Tibial artery (tissue), 4 donors: ENCODE data around the gene AGBL1.

ENCODE experiments used
- DNase-seq, 2 donors: peaks; one replicate each; pipeline ENCODE4 v3.0.0-alpha.2; 2019
- H3K27ac ChIP-seq, 2 donors: fragments of 200-600 bp; sonication (generic) in 1 of 2; 1 replicate in 1 of 2; 2 replicates in 1 of 2; pipeline ENCODE4 v1.5.1; 2018 to 2019; ENCODE audit warnings: mild to moderate bottlenecking in 1 of 2
- H3K27me3 ChIP-seq, 2 donors: fragments of 200-600 bp; sonication (generic) in 1 of 2; one replicate each; pipeline versions ENCODE4 v1.5.1 to v1.6.0; 2016 to 2019
- H3K36me3 ChIP-seq, 3 donors: fragments of 200-600 bp; sonication (generic) in 2 of 3; one replicate each; pipeline ENCODE4 v1.5.1; 2016 to 2019; ENCODE audit warnings: mild to moderate bottlenecking in 2 of 3
- H3K4me1 ChIP-seq, 4 donors: fragments of 200-600 bp; sonication (generic) in 2 of 4; 1 replicate in 3 of 4; 2 replicates in 1 of 4; pipeline ENCODE4 v1.5.1; 2016 to 2019
- H3K4me3 ChIP-seq, 2 donors: fragments of 200-600 bp; sonication (generic) in 1 of 2; 1 replicate in 1 of 2; 2 replicates in 1 of 2; pipeline ENCODE4 v1.5.1; 2018 to 2019; ENCODE audit warnings: mild to moderate bottlenecking in 2 of 2
- H3K9me3 ChIP-seq, 3 donors: fragments of 200-600 bp; sonication (generic) in 1 of 3; one replicate each; pipeline ENCODE4 v1.5.1; 2016 to 2019
- intact Hi-C: fragments of 100-400 bp; cut with DNase I; formaldehyde crosslinking; loops from one replicate; pipeline ENCODE4 v1.15.0; 2023; ENCODE audit warnings: low total_unique reads
- TF ChIP-seq, protein P1 (sequence below), 2 experiments: fragments of 200-600 bp in 1 of 2; fragments of 450-650 bp in 1 of 2; IDR thresholded peaks; one replicate each; pipeline ENCODE4 v1.5.1; 2017 to 2019; ENCODE audit warnings: antibody characterized with exemption in 2 of 2, mild to moderate bottlenecking in 1 of 2, moderate library complexity in 1 of 2

Gene AGBL1

DNA sequence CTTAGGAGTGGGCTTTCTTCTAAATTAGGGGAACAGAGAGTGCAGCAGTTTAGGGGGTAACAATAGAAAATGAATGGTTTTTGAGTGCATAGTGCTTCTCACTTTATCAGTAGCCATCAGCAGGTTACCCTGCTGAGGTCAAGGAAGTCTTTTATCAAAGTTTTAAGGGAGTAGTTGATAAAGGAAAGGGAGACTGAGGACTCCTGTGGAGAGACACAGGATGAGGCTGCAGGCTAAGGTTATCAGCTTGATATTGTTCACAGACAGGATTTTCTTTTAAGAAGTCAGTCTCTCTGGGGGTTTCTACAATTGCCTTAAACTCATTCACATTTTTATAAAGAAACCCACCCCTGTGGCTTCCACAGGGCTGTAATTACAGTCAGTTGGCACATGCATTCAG, 205.0 kb downstream of the AGBL1 start:
- H3K27me3 ChIP-seq: no peaks in the 10 kb centered on the region
- no peaks in the 10 kb centered on the region for H3K4me1 ChIP-seq
- no peaks in the 10 kb centered on the region for H3K9me3 ChIP-seq
- no peak for DNase-seq
- intact Hi-C loops: no loop called here
- H3K27ac ChIP-seq: no peak overlapping the region
- H3K4me3 ChIP-seq: no peak overlapping the region
- H3K36me3 ChIP-seq: no peaks in the 10 kb centered on the region
- TF ChIP-seq, protein P1, sequence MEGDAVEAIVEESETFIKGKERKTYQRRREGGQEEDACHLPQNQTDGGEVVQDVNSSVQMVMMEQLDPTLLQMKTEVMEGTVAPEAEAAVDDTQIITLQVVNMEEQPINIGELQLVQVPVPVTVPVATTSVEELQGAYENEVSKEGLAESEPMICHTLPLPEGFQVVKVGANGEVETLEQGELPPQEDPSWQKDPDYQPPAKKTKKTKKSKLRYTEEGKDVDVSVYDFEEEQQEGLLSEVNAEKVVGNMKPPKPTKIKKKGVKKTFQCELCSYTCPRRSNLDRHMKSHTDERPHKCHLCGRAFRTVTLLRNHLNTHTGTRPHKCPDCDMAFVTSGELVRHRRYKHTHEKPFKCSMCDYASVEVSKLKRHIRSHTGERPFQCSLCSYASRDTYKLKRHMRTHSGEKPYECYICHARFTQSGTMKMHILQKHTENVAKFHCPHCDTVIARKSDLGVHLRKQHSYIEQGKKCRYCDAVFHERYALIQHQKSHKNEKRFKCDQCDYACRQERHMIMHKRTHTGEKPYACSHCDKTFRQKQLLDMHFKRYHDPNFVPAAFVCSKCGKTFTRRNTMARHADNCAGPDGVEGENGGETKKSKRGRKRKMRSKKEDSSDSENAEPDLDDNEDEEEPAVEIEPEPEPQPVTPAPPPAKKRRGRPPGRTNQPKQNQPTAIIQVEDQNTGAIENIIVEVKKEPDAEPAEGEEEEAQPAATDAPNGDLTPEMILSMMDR (IDR thresholded peaks at IDR 0.05): no peak

DNA sequence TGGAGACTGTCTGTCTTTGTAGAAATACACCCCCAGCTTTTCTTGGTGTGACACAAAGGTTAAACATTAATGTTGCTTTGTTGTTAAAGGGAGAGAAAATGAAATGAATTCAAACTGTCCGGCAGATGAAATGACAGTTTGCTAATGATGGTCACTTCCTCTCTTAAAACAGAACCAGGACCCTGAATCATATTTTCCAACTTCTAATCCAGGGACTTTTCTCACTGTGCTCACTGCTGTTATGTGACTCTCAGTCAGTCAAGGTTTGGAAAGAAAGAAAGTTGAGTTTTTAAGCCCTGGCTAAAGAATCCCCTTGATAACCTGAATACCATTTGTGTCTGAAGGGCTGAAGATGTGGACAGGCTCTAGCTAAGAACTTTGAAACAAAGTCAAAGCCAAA, 215.8 kb downstream of the AGBL1 start:
- TF ChIP-seq, protein P1 (IDR thresholded peaks at IDR 0.05): no peak
- intact Hi-C loops: no loop called here
- Histone ChIP-seq H3K4me3 (no peak overlapping the region), H3K4me1 (no peaks in the 10 kb centered on the region), H3K36me3 (no peaks in the 10 kb centered on the region), H3K27ac (no peak overlapping the region), H3K27me3 (no peaks in the 10 kb centered on the region), H3K9me3 (no peaks in the 10 kb centered on the region)
- no peak for DNase-seq

DNA sequence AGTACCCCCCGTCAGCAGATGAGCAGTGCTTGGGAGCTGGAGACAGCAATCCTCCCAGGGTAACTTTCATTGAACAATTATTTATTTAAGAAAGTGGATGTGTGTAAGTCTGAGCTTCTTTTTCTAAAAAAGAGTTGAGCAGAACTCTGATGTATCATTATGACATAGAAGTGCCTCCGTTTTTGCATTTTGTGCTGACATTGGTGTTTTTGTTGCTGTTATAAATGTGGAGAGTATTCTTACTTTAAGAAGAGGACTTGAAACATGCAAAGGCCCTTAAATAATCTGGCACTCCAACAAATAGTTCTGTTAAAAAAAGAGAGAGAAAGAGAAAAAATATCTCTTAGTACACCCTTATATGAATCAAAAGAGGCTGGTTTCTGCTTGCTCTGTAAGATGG, 217.1 kb downstream of the AGBL1 start:
- Histone ChIP-seq H3K27me3 (no peaks in the 10 kb centered on the region), H3K4me3 (no peak overlapping the region), H3K27ac (no peak overlapping the region), H3K36me3 (no peaks in the 10 kb centered on the region), H3K9me3 (no peaks in the 10 kb centered on the region), H3K4me1 (no peaks in the 10 kb centered on the region)
- TF ChIP-seq, protein P1 (IDR thresholded peaks at IDR 0.05): no peak
- intact Hi-C loops: no loop called here
- DNase-seq: no peak

DNA sequence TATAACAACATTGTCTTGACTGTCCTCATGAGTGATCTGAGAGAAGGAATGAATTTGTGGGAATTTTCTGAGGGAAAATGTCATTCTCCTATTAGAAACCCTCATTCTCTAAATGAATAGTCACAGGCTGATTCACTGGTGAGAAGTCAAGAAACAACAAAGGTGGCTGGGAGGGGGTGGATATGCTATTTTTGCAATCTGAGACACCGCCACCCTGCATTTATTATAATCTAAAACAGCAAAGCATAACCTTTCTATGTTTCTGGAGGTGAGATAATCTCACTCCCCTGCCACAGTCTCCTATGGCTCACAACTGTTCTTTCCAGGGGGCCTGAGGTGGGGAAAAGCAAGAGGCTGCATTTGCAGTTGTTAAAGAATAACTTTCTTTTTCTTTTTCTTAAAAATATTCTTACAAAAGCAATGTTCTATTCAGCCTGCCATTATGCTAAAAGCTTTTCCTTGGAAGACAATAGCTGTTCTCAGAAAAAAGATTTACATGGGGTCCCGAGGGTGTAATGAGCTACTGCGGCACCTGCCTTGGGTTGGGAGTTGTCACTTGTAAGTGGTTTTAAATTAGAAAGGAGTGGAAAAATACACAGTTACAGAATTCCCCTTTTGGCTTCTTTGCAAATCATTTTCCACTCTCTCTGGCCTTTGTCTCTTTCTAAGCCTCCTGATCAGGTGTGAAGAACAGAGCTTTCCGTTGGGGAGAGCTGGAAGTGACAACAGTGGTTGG, 220.9 kb downstream of the AGBL1 start:
- Histone ChIP-seq H3K4me3 (no peak overlapping the region), H3K4me1 (no peaks in the 10 kb centered on the region), H3K27ac (no peak overlapping the region), H3K36me3 (no peaks in the 10 kb centered on the region), H3K27me3 (no peaks in the 10 kb centered on the region), H3K9me3 (no peaks in the 10 kb centered on the region)
- DNase-seq: no peak
- TF ChIP-seq, protein P1 (IDR thresholded peaks at IDR 0.05): no peak
- intact Hi-C loops: no loop called here

DNA sequence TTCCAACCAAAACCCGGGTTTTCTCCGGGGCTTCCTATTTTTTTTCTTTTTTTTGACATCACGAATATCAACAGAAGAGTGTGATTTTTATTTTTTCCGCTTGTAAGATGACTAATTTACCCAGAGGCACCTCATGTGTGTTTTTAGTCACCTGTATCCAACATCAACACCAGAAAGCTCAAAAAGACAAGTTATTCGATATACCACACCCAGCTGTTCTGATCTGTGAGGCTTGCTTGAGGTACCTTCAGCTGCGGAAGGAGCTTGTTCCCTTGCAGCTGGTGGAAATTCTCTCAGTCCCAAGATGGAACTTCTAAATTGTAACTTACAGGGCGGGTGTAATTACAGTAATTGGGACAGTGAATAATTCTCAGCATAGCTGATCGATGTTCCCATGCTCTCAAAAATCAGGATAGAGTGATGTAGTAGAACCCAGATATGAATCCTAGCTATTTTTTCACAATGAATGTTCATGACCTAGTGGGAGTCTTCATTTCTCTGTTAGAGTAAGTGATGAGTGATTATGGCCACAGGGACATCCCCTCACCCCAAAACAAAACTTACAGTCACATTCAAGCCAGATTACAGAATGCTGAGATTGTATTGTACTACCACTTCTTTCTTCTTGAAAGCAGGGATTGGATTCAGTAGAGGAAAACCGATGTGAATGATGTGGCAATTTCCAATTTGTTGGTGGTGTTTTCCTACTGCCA, 232.1 kb downstream of the AGBL1 start:
- TF ChIP-seq, protein P1 (IDR thresholded peaks at IDR 0.05): no peak
- no peaks in the 10 kb centered on the region for H3K27me3 ChIP-seq
- peaks cover 0 to 4% (median 0%) of the 10 kb centered on the region in 3 donors for H3K9me3 ChIP-seq
- no peak for DNase-seq
- H3K36me3 ChIP-seq: no peaks in the 10 kb centered on the region
- H3K27ac ChIP-seq: no peak overlapping the region
- intact Hi-C loops: no loop called here
- H3K4me3 ChIP-seq: no peak overlapping the region
- no peaks in the 10 kb centered on the region for H3K4me1 ChIP-seq
